OCI-LY7 (cell line): ENCODE results near the gene LZTR1.
"Not testable (repeated sequence)": the region's sequence is repeated elsewhere in the genome, so short reads cannot be mapped to it uniquely, and the experiment has no call there.

Experiments used
- CTCF ChIP-seq: fragments of 200-600 bp; sonication (generic); conservative IDR thresholded peaks from 2 replicates; pipeline ENCODE4 v1.5.1; 2014; ENCODE audit warnings: mild to moderate bottlenecking, antibody characterized with exemption, low read length, moderate library complexity, mixed read lengths
- EZH2phosphoT487 ChIP-seq: fragments of 200-600 bp; sonication (generic); IDR thresholded peaks from 2 replicates; pipeline ENCODE4 v1.6.1; 2018; ENCODE audit warnings: low read depth, borderline replicate concordance, mild to moderate bottlenecking, mixed run types, antibody characterized with exemption, low read length, moderate library complexity, mixed read lengths

GRCh38 chr22:21048448-21048847, 66.4 kb downstream of the LZTR1 start:
- TF ChIP-seq CTCF, EZH2phosphoT487: not testable (repeated sequence)
